ENCODE data around the gene ICA1L.

- TF ChIP-seq CTCF (IDR thresholded peaks at IDR 0.05; ENCODE audit: insufficient read depth, low read length, poor library complexity, severe bottlenecking) = no peak
- no peak for TF ChIP-seq EZH2phosphoT487 (conservative IDR thresholded peaks at IDR 0.05; ENCODE audit: low read length)
These were observed 102.4 kb downstream of the ICA1L start for GRCh38 chr2:202769201-202769600.

All from SU-DHL-6 (cell line).